GM08714 (cell line): Measurements from ENCODE around the gene MTG1.

Experiments used
- H3K4me3 ChIP-seq: fragments of 200-500 bp; sonication (Bioruptor generic); 2 replicates; pipeline ENCODE4 v1.5.1; 2014; ENCODE audit warnings: mild to moderate bottlenecking, low read length, inconsistent platforms
- ZNF274 ChIP-seq: IDR thresholded peaks from 2 replicates; pipeline ENCODE4 v1.6.1; 2012; ENCODE audit warnings: mild to moderate bottlenecking, low read depth, low read length

The MTG1 gene

GRCh38 chr10:133394064-133394663 is at the start of gene MTG1:
Gene MTG1, plus strand, starts transcription at chr10:133394157. Its CDS starts 64 bp downstream, at chr10:133394221.
- peak within 1 kb of the TSS; percentile 85 for H3K4me3 ChIP-seq
- no peak for TF ChIP-seq ZNF274

GRCh38 chr10:133344236-133344635 is 49.7 kb upstream of the MTG1 start:
- no peak overlapping the region for H3K4me3 ChIP-seq
- TF ChIP-seq ZNF274: no peak

GRCh38 chr10:133346413-133346812 is 47.5 kb upstream of the MTG1 start:
- no peak for TF ChIP-seq ZNF274
- no peak overlapping the region for H3K4me3 ChIP-seq

- TF ChIP-seq ZNF274: no peak
- H3K4me3 ChIP-seq: no peak overlapping the region
Observed at GRCh38 chr10:133347710-133348517, 46.0 kb upstream of the MTG1 start.

GRCh38 chr10:133349160-133349568 is 44.8 kb upstream of the MTG1 start:
- no peak overlapping the region for H3K4me3 ChIP-seq

GRCh38 chr10:133349577-133350011 is 44.4 kb upstream of the MTG1 start:
- no peak for TF ChIP-seq ZNF274
- no peak overlapping the region for H3K4me3 ChIP-seq

More at GRCh38 chr10:133349160-133349568, 44.8 kb upstream of the MTG1 start:
- TF ChIP-seq ZNF274: no peak

- H3K4me3 ChIP-seq: no peak overlapping the region
- no peak for TF ChIP-seq ZNF274
Observed at GRCh38 chr10:133350283-133350949, 43.5 kb upstream of the MTG1 start.

GRCh38 chr10:133350950-133351329 is 43.0 kb upstream of the MTG1 start:
- TF ChIP-seq ZNF274: no peak
- H3K4me3 ChIP-seq: no peak overlapping the region

GRCh38 chr10:133351408-133352318 is 42.3 kb upstream of the MTG1 start:
- TF ChIP-seq ZNF274: no peak
- no peak overlapping the region for H3K4me3 ChIP-seq

- no peak for TF ChIP-seq ZNF274
- no peak overlapping the region for H3K4me3 ChIP-seq
Observed at GRCh38 chr10:133353202-133353959, 40.6 kb upstream of the MTG1 start.

- H3K4me3 ChIP-seq: no peak overlapping the region
- TF ChIP-seq ZNF274: no peak
Observed at GRCh38 chr10:133353988-133354605, 39.9 kb upstream of the MTG1 start.

- TF ChIP-seq ZNF274: no peak
- no peak overlapping the region for H3K4me3 ChIP-seq
Observed at GRCh38 chr10:133354672-133355240, 39.2 kb upstream of the MTG1 start.

GRCh38 chr10:133355266-133355665 is 38.7 kb upstream of the MTG1 start:
- no peak overlapping the region for H3K4me3 ChIP-seq
- TF ChIP-seq ZNF274: no peak
